RKO (cell line): ENCODE data around the gene TMEM158.
A peak's percentile ranks its signal among the peaks of the same experiment; 100 is the strongest.

Experiments
- DNase-seq: peaks from one replicate; pipeline ENCODE4 v3.0.0-alpha.2; 2016; ENCODE audit warnings: low spot score

The TMEM158 gene

GRCh38 chr3:45199837-45200648, 26.0 kb downstream of the TMEM158 start:
- peak; percentile 38 for DNase-seq

- DNase-seq = no peak
These were observed 27.5 kb downstream of the TMEM158 start for GRCh38 chr3:45198264-45199260.

GRCh38 chr3:45194791-45195190, 31.3 kb downstream of the TMEM158 start:
- DNase-seq = no peak

GRCh38 chr3:45191924-45192417, 34.1 kb downstream of the TMEM158 start:
- DNase-seq = no peak

GRCh38 chr3:45191424-45191823, 34.7 kb downstream of the TMEM158 start:
- DNase-seq = no peak

- no peak for DNase-seq
These were observed 37.1 kb downstream of the TMEM158 start for GRCh38 chr3:45188719-45189659.

GRCh38 chr3:45187694-45188141, 38.4 kb downstream of the TMEM158 start:
- DNase-seq = no peak

- DNase-seq = no peak
These were observed 39.2 kb downstream of the TMEM158 start for GRCh38 chr3:45186871-45187270.

- no peak for DNase-seq
These were observed 40.6 kb downstream of the TMEM158 start for GRCh38 chr3:45185461-45185860.

GRCh38 chr3:45185052-45185451, 41.0 kb downstream of the TMEM158 start:
- DNase-seq = no peak

GRCh38 chr3:45183872-45184262, 42.2 kb downstream of the TMEM158 start:
- DNase-seq = no peak

- no peak for DNase-seq
These were observed 42.9 kb downstream of the TMEM158 start for GRCh38 chr3:45182915-45183871.

GRCh38 chr3:45181496-45181895, 44.6 kb downstream of the TMEM158 start:
- no peak for DNase-seq

- no peak for DNase-seq
These were observed 45.2 kb downstream of the TMEM158 start for GRCh38 chr3:45180899-45181298.

- peak; percentile 23 for DNase-seq
These were observed 46.0 kb downstream of the TMEM158 start for GRCh38 chr3:45180051-45180450.

- DNase-seq = no peak
These were observed 46.9 kb downstream of the TMEM158 start for GRCh38 chr3:45179163-45179562.

GRCh38 chr3:45178183-45179023, 47.7 kb downstream of the TMEM158 start:
- no peak for DNase-seq

- DNase-seq = no peak
These were observed 49.2 kb downstream of the TMEM158 start for GRCh38 chr3:45176912-45177311.
